Measurements from ENCODE around the gene KHDC1. TPM values are rescaled to one million over a fixed set of nuclear protein-coding genes. Genes with fewer than 3 reads are reported as not detected.
"Not testable (repeated sequence)": the region's sequence is repeated elsewhere in the genome, so short reads cannot be mapped to it uniquely, and the experiment has no call there.

The KHDC1 gene
- total and polyA plus RNA-seq, 4 donors: 0.16 to 0.42 (median 0.25) TPM; not detected in 1

- no peaks in the 10 kb centered on the region for H3K9me3 ChIP-seq (ENCODE audit: control insufficient read depth in 4 of 4, low read length in 3 of 4)
- no peak for TF ChIP-seq HNF4G (IDR thresholded peaks at IDR 0.05)
- no peak for TF ChIP-seq YY1 (IDR thresholded peaks at IDR 0.05)
- TF ChIP-seq ZBTB33 (IDR thresholded peaks at IDR 0.05): no peak
- TF ChIP-seq RAD21 (IDR thresholded peaks at IDR 0.05): no peak
- TF ChIP-seq SP1 (IDR thresholded peaks at IDR 0.05): no peak
- no peak for TF ChIP-seq EGR1 (IDR thresholded peaks at IDR 0.05; ENCODE audit: low read depth in 2 of 2)
- no peak for TF ChIP-seq REST (IDR thresholded peaks at IDR 0.05)
- TF ChIP-seq, protein P1, sequence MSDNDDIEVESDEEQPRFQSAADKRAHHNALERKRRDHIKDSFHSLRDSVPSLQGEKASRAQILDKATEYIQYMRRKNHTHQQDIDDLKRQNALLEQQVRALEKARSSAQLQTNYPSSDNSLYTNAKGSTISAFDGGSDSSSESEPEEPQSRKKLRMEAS (IDR thresholded peaks at IDR 0.05): no peak
- TF ChIP-seq FOXA2 (IDR thresholded peaks at IDR 0.05): no peak
- TF ChIP-seq RXRA (IDR thresholded peaks at IDR 0.05): no peak
- TF ChIP-seq FOXA1 (IDR thresholded peaks at IDR 0.05): no peak
- no peak for TF ChIP-seq HNF4A (conservative IDR thresholded peaks at IDR 0.05)
- TF ChIP-seq, protein P2, sequence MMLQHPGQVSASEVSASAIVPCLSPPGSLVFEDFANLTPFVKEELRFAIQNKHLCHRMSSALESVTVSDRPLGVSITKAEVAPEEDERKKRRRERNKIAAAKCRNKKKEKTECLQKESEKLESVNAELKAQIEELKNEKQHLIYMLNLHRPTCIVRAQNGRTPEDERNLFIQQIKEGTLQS (IDR thresholded peaks at IDR 0.05): no peak
- TF ChIP-seq JUND (IDR thresholded peaks at IDR 0.05): no peak
- TF ChIP-seq GABPA (IDR thresholded peaks at IDR 0.05 in 1 of 2, conservative IDR thresholded peaks at IDR 0.05 in 1 of 2): no peak
- no peaks in the 10 kb centered on the region for H3K4me1 ChIP-seq (ENCODE audit: control insufficient read depth in 4 of 4, insufficient read depth in 4 of 4, low read length in 3 of 4)
- no peak overlapping the region for H3K9ac ChIP-seq (ENCODE audit: low read depth in 1 of 2, low read length in 2 of 2)
- H3K36me3 ChIP-seq (ENCODE audit: control insufficient read depth in 4 of 4, insufficient read depth in 3 of 4, low read depth in 1 of 4, low read length in 3 of 4): no peaks in the 10 kb centered on the region
- H3K27ac ChIP-seq (ENCODE audit: low read depth in 1 of 2, low read length in 2 of 2): no peak overlapping the region
- DNase-seq (ENCODE audit: low spot score): no peak
- no peaks in the 10 kb centered on the region for H3K27me3 ChIP-seq (ENCODE audit: control insufficient read depth in 4 of 4, insufficient read depth in 4 of 4, low read length in 3 of 4)
- 91% methylated on average over 5 of the region's 5 CpGs for WGBS
- no peak overlapping the region for H3K4me3 ChIP-seq (ENCODE audit: low read depth in 1 of 3, low read length in 3 of 3)
These were observed 26.7 kb downstream of the KHDC1 start for GRCh38 chr6:73236144-73236750.

- no peaks in the 10 kb centered on the region for H3K36me3 ChIP-seq (ENCODE audit: control insufficient read depth in 4 of 4, insufficient read depth in 3 of 4, low read depth in 1 of 4, low read length in 3 of 4)
- H3K4me3 ChIP-seq (ENCODE audit: low read depth in 1 of 3, low read length in 3 of 3): no peak overlapping the region
- no peak overlapping the region for H3K27ac ChIP-seq (ENCODE audit: low read depth in 1 of 2, low read length in 2 of 2)
- no peaks in the 10 kb centered on the region for H3K4me1 ChIP-seq (ENCODE audit: control insufficient read depth in 4 of 4, insufficient read depth in 4 of 4, low read length in 3 of 4)
- H3K27me3 ChIP-seq (ENCODE audit: control insufficient read depth in 4 of 4, insufficient read depth in 4 of 4, low read length in 3 of 4): no peaks in the 10 kb centered on the region
- no peak overlapping the region for H3K9ac ChIP-seq (ENCODE audit: low read depth in 1 of 2, low read length in 2 of 2)
- WGBS: 90% methylated on average over 1 of the region's 1 CpG
- no peaks in the 10 kb centered on the region for H3K9me3 ChIP-seq (ENCODE audit: control insufficient read depth in 4 of 4, low read length in 3 of 4)
- TF ChIP-seq GABPA (IDR thresholded peaks at IDR 0.05 in 1 of 2, conservative IDR thresholded peaks at IDR 0.05 in 1 of 2) (no peak), JUND (IDR thresholded peaks at IDR 0.05) (no peak)
- no peak for DNase-seq (ENCODE audit: low spot score)
These were observed 28.3 kb downstream of the KHDC1 start for GRCh38 chr6:73234733-73235132.

DNA sequence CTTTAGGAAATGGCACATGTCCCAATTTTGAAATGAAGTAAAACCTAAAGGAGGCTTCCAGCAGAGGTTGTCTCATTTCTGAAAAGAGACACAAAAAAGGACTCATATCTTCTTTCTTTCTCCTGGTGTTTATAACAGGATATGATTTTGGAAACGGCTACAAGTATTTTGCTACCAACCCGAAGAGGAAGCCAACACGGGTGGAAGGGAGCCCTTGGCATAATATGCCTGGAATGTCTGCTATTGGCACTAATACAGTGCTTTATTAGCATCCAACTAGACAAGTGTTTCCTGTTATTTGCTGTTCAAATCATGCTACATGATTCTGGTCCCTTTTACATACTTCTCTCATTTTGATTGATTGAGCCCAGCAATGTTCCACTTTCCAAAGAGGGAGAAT lies 29.0 kb downstream of the KHDC1 start:
- H3K4me3 ChIP-seq (ENCODE audit: low read depth in 1 of 3, low read length in 3 of 3); H3K27ac ChIP-seq (ENCODE audit: low read depth in 1 of 2, low read length in 2 of 2); H3K27me3 ChIP-seq (ENCODE audit: control insufficient read depth in 4 of 4, insufficient read depth in 4 of 4, low read length in 3 of 4); H3K36me3 ChIP-seq (ENCODE audit: control insufficient read depth in 4 of 4, insufficient read depth in 3 of 4, low read depth in 1 of 4, low read length in 3 of 4); H3K9ac ChIP-seq (ENCODE audit: low read depth in 1 of 2, low read length in 2 of 2); DNase-seq (ENCODE audit: low spot score); H3K9me3 ChIP-seq (ENCODE audit: control insufficient read depth in 4 of 4, low read length in 3 of 4); H3K4me1 ChIP-seq (ENCODE audit: control insufficient read depth in 4 of 4, insufficient read depth in 4 of 4, low read length in 3 of 4): not testable (repeated sequence)
- 59% methylated on average over 3 of the region's 3 CpGs for WGBS
